ENCODE measurements around the gene FIBIN.

GRCh38 chr11:26948881-26949280 lies 45.0 kb upstream of the FIBIN start:
- no peak for TF ChIP-seq CTCF (IDR thresholded peaks at IDR 0.05; ENCODE audit: borderline replicate concordance, extremely low read depth, low read length, poor library complexity, severe bottlenecking)
- no peak for TF ChIP-seq EZH2 (IDR thresholded peaks at IDR 0.05; ENCODE audit: borderline replicate concordance, low read depth, low read length, severe bottlenecking)
